Activated T-cell treated with anti-CD3 and anti-CD28 coated beads, Interleukin-2, amount 50 U/mL, for 24 hours (primary cell): ENCODE measurements around the gene RTKN.
"Not testable (repeated sequence)": the region's sequence is repeated elsewhere in the genome, so short reads cannot be mapped to it uniquely, and the experiment has no call there.

Source experiments
- DNase-seq: peaks from one replicate; pipeline ENCODE4 v3.0.0-alpha.2; 2020
- H3K27ac Mint-ChIP-seq: 2 replicates; pipeline ENCODE4 v1.8.0; 2020; ENCODE audit warnings: mild to moderate bottlenecking, mixed read lengths
- H3K27me3 Mint-ChIP-seq: 2 replicates; pipeline ENCODE4 v1.8.0; 2020; ENCODE audit warnings: mixed read lengths
- H3K36me3 Mint-ChIP-seq: 2 replicates; pipeline ENCODE4 v1.8.0; 2020; ENCODE audit warnings: low read depth, mixed read lengths
- H3K4me1 Mint-ChIP-seq: 2 replicates; pipeline ENCODE4 v1.8.0; 2020; ENCODE audit warnings: low read depth, mixed read lengths
- H3K4me3 Mint-ChIP-seq: 2 replicates; pipeline ENCODE4 v1.8.0; 2020; ENCODE audit warnings: mild to moderate bottlenecking, moderate library complexity, mixed read lengths
- H3K9me3 Mint-ChIP-seq: 2 replicates; pipeline ENCODE4 v1.8.0; 2020; ENCODE audit warnings: mixed read lengths

The RTKN gene

DNA sequence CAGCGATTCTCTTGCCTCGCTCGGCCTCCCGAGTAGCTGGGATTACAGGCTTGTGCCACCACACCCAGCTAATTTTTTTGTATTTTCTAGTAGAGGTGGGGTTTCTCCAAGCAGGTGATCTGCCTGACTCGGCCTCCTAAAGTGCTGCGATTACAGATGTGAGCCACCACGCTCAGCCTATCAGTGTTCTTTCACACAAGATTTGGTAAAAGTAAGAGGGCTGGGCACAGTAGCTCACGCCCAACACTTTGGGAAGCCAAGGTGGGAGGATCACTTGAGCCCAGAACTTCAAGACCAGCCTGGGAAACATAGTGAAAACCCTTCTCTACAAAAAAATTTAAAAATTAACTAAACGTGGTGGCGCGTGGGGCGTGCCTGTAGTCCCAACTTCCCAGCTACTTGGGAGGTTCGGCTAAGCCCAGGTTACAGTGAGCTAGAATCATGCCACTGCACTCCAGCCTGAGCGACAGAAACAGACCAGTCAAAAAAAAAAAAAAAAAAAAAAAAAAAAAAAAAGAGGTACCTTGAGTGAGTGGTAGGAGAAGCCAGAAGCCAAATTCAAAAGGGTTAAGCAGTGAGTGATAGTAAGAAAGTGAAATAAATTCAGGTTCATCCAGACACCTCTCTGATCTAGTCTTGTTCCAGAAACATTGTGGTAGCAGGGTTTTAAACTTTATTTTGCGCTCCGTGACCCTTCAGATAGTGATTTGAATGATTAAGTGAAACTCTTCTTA, 29.8 kb upstream of the RTKN start:
- peaks cover 55% of the 10 kb centered on the region for H3K36me3 Mint-ChIP-seq
- H3K27ac Mint-ChIP-seq = peak overlapping the region; percentile 99
- H3K4me3 Mint-ChIP-seq = peak overlapping the region; percentile 96
- no peak for DNase-seq
- no peaks in the 10 kb centered on the region for H3K9me3 Mint-ChIP-seq
- H3K4me1 Mint-ChIP-seq = peaks cover 27% of the 10 kb centered on the region
- no peaks in the 10 kb centered on the region for H3K27me3 Mint-ChIP-seq

DNA sequence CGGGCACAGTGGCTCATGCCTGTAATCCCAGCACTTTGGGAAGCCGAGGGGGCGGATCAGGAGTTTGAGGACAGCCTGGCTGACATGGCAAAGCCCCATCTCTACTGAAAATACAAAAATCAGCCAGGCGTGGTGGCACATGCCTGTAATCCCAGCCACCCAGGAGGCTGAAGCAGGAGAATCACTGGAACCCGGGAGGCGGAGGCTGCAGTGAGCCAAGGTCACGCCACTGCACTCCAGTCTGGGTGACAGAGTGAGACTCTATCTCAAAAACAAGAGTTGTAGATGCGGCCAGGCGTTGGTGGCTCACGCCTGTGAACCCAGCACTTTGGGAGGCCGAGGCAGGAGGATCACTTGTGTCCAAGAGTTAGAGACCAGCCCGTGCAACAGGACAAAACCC, 29.0 kb upstream of the RTKN start:
- peaks cover 50% of the 10 kb centered on the region for H3K36me3 Mint-ChIP-seq
- not testable (repeated sequence) for DNase-seq, H3K9me3 Mint-ChIP-seq, H3K27me3 Mint-ChIP-seq
- peak overlapping the region; percentile 91 for H3K27ac Mint-ChIP-seq
- peaks cover 31% of the 10 kb centered on the region for H3K4me1 Mint-ChIP-seq
- H3K4me3 Mint-ChIP-seq = peak overlapping the region; percentile 56

DNA sequence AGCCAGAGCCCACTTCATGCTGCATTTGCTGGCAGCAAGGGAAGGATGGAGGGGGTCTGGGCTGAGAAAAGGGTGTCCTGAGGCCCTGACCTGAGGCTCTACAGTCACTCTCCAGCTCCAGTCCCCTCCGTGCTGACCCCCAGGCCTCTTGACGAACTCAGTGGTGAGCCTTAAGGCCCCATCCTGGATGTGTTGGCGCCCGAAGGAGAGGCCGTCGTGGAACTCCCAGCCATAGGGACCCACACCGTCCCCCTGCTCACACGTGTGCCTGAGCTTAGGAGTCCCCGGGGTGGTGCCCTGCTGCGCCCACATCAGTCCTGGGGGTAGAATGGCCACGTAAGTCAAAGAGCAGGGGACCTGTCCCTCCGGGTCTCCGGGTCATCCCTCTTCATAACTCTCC, 22.7 kb upstream of the RTKN start:
- H3K9me3 Mint-ChIP-seq = no peaks in the 10 kb centered on the region

DNA sequence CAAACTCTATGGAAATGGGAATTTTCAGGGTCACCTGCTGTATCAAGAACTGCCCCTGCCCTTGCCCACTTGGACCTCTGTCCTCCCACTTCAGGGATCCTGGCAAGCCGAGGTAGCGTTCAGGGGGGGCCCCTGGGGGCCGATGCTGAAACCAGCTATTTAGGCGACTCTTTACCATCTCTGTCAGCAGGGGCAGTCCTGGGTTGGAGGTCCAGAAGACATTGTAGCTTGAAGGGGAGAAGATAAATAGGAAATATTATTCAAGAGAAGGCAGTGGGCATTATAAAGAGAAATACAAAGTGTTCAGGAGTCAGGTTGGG, 21.0 kb upstream of the RTKN start:
- no peak for DNase-seq
- Mint-ChIP-seq H3K27ac (peak overlapping the region; percentile 73), H3K4me1 (peaks cover 38% of the 10 kb centered on the region), H3K27me3 (no peaks in the 10 kb centered on the region), H3K9me3 (no peaks in the 10 kb centered on the region), H3K36me3 (peaks cover 61% of the 10 kb centered on the region), H3K4me3 (peak overlapping the region; percentile 99)

More for the DNA sequence above, 22.7 kb upstream of the RTKN start:
- DNase-seq = no peak
- H3K27me3 Mint-ChIP-seq = no peaks in the 10 kb centered on the region
- peaks cover 29% of the 10 kb centered on the region for H3K4me1 Mint-ChIP-seq
- H3K36me3 Mint-ChIP-seq = peaks cover 54% of the 10 kb centered on the region
- H3K27ac Mint-ChIP-seq = peak overlapping the region; percentile 86
- H3K4me3 Mint-ChIP-seq = peak overlapping the region; percentile 99

DNA sequence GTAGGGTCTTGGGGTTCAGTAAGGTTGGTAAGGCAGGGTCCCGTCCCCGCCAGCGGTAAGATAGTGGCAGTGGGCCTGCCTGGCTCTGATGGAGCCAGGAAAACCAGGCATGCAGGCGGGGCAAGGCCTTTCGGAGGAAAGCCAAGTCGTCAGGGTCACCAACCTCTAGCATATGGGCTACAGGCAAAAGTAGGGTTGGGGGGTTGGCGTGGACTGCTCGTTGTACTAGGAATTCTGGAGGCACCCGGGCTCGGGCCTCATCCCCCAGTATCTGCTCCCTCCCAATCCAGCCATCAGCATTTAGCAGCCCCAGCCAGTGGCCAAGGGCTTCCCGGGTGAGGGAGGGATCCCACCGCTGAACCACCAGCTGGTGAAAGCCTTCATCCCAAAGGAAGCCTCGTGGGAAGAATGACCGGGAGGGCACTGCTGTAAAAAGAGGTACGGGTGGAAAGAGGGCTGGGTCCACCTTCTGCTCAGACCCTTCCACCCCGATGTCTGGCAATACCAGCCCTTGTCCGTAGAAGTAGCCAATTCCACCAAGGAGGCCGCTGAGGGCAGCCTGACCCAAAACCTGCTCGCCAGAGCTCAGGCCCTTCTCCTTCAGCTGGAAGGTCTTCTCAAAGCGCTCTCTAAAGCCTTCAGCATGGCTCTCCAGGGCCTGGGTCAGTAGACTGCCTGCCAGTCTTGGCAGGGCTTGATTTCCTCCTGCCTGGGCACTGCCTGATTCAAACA, 20.5 kb upstream of the RTKN start:
- Mint-ChIP-seq H3K27me3 (no peaks in the 10 kb centered on the region), H3K9me3 (no peaks in the 10 kb centered on the region), H3K36me3 (peaks cover 64% of the 10 kb centered on the region), H3K27ac (peak overlapping the region; percentile 73), H3K4me1 (peaks cover 38% of the 10 kb centered on the region), H3K4me3 (no peak overlapping the region)
- no peak for DNase-seq

GRCh38 chr2:74461187-74462053, 19.7 kb upstream of the RTKN start:
- Mint-ChIP-seq H3K27ac (peak overlapping the region; percentile 52), H3K4me3 (no peak overlapping the region), H3K9me3 (no peaks in the 10 kb centered on the region), H3K36me3 (peaks cover 72% of the 10 kb centered on the region), H3K4me1 (peaks cover 45% of the 10 kb centered on the region), H3K27me3 (no peaks in the 10 kb centered on the region)
- DNase-seq = no peak

DNA sequence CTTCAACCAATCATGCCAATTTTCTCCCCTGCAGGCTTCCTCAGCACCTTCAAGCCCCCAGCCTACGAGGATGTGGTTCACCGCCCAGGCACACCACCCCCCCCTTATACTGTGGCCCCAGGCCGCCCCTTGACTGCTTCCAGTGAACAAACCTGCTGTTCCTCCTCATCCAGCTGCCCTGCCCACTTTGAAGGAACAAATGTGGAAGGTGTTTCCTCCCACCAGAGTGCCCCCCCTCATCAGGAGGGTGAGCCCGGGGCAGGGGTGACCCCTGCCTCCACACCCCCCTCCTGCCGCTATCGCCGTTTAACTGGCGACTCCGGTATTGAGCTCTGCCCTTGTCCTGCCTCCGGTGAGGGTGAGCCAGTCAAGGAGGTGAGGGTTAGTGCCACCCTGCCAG, 18.4 kb upstream of the RTKN start:
- H3K9me3 Mint-ChIP-seq, H3K4me3 Mint-ChIP-seq, H3K27me3 Mint-ChIP-seq, DNase-seq: not testable (repeated sequence)
- peaks cover 54% of the 10 kb centered on the region for H3K4me1 Mint-ChIP-seq
- peak overlapping the region; percentile 97 for H3K27ac Mint-ChIP-seq
- H3K36me3 Mint-ChIP-seq = peaks cover 75% of the 10 kb centered on the region

DNA sequence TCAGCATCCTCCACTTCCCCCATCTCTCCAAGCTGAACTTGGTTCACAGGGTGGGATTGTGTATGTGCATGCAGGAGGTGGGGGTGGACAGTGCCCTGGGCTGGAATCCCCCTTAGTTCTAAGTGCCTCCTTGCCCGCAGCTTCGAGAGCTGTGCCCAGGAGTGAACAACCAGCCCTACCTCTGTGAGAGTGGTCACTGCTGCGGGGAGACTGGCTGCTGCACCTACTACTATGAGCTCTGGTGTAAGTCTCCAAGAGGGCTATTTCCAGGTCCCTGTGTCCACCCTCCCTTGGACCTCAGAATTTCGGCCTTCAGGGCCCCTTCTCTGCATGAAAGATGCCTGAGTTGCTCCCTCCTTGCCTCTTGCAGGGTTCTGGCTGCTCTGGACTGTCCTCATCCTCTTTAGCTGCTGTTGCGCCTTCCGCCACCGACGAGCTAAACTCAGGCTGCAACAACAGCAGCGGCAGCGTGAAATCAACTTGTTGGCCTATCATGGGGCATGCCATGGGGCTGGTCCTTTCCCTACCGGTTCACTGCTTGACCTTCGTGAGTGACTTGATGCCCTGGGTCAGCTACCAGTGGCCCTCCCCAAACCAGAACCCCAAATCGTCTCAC, 17.9 kb upstream of the RTKN start:
- peaks cover 58% of the 10 kb centered on the region for H3K4me1 Mint-ChIP-seq
- H3K36me3 Mint-ChIP-seq = peaks cover 76% of the 10 kb centered on the region
- H3K4me3 Mint-ChIP-seq = peak overlapping the region; percentile 92
- not testable (repeated sequence) for H3K27me3 Mint-ChIP-seq, H3K9me3 Mint-ChIP-seq, DNase-seq
- peak overlapping the region; percentile 97 for H3K27ac Mint-ChIP-seq

DNA sequence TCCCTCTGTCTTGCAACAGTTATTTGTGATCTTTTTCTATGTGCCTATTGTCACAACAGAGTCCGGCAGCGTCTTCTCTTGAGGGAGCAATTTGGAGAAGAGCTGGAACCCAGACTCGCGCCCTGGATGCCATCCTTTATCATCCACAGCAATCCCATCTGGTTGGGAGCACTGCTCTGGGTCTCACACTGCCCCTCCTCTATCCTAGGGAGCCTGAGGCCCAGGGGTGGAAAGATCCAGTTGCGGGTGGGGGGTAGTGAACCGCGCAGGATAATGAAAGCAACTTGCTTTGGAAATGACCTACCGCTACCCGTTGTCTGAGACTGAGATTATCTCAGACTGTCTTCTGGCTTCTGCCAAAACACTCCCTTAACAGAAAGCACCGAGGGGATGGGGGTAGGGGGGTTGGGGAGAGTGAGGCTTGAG, 17.2 kb upstream of the RTKN start:
- Mint-ChIP-seq H3K36me3 (peaks cover 70% of the 10 kb centered on the region), H3K4me1 (peaks cover 59% of the 10 kb centered on the region), H3K27me3 (no peaks in the 10 kb centered on the region), H3K9me3 (no peaks in the 10 kb centered on the region), H3K4me3 (peak overlapping the region; percentile 92), H3K27ac (peak overlapping the region; percentile 97)
- DNase-seq = no peak

- DNase-seq = peak; percentile 96
Observed at GRCh38 chr2:74458132-74458937, 16.6 kb upstream of the RTKN start, which contains the start of gene WBP1. TSS of gene WBP1 (plus strand) at chr2:74458438. CDS start at chr2:74458603, 165 bp downstream.

DNA sequence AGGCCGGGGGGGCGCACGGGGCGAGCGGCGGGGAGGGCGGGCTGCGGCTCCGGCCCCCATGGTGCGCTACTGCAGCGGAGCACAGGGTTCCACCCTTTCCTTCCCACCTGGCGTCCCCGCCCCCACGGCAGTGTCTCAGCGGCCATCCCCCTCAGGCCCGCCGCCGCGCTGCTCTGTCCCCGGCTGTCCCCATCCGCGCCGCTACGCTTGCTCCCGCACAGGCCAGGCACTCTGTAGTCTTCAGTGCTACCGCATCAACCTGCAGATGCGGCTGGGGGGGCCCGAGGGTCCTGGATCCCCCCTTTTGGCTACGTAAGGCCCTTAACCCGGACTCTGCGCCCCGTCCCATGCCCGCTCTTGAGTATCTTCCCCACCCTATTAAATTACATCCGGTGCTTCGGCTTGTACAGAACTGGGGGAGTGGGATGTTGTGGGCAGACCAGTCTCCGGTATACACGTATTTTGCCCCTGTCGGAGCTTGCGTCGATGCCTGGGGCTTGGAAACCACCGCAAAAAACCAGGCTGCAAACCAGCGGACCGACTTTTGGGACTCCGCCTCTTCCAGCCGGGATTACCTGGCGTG, 15.9 kb upstream of the RTKN start:
- Mint-ChIP-seq H3K27ac (peak overlapping the region; percentile 97), H3K9me3 (no peaks in the 10 kb centered on the region), H3K4me1 (peaks cover 56% of the 10 kb centered on the region), H3K36me3 (peaks cover 60% of the 10 kb centered on the region), H3K4me3 (peak overlapping the region; percentile 92), H3K27me3 (no peaks in the 10 kb centered on the region)
- peak; percentile 89 for DNase-seq

More at GRCh38 chr2:74458132-74458937, 16.6 kb upstream of the RTKN start, which contains the start of gene WBP1:
- Mint-ChIP-seq H3K9me3 (no peaks in the 10 kb centered on the region), H3K36me3 (peaks cover 67% of the 10 kb centered on the region), H3K27ac (peak within 1 kb of the TSS; percentile 97), H3K4me3 (peak within 1 kb of the TSS; percentile 92), H3K4me1 (peaks cover 56% of the 10 kb centered on the region), H3K27me3 (no peaks in the 10 kb centered on the region)

- H3K4me3 Mint-ChIP-seq = peak overlapping the region; percentile 92
- no peaks in the 10 kb centered on the region for H3K27me3 Mint-ChIP-seq
- H3K4me1 Mint-ChIP-seq = peaks cover 60% of the 10 kb centered on the region
- DNase-seq = no peak
- peaks cover 55% of the 10 kb centered on the region for H3K36me3 Mint-ChIP-seq
- no peaks in the 10 kb centered on the region for H3K9me3 Mint-ChIP-seq
- H3K27ac Mint-ChIP-seq = peak overlapping the region; percentile 97
Observed at GRCh38 chr2:74457129-74457548, 15.4 kb upstream of the RTKN start.
